ENCODE results near the gene CYTH3. TPM values are rescaled to one million over a fixed set of nuclear protein-coding genes. Genes with fewer than 3 reads are reported as not detected.

CYTH3 gene
- total and polyA plus RNA-seq, 2 of the 13 experiments (the other 11 are each of a cell fraction or from before 2014, with no cell fraction given): 3.1 to 3.8 TPM

GRCh38 chr7:6272481-6273323 is at the start of gene CYTH3 (continued):
- TF ChIP-seq PRDM4 (CRISPR knock-in tag; IDR thresholded peaks at IDR 0.05; ENCODE audit: borderline replicate concordance): no peak
- no peak for TF ChIP-seq PRDM15 (CRISPR knock-in tag; IDR thresholded peaks at IDR 0.05)
- no peak for TF ChIP-seq ZNF747 (CRISPR knock-in tag; IDR thresholded peaks at IDR 0.05; ENCODE audit: borderline replicate concordance)
- no peak for TF ChIP-seq ZFYVE20 (CRISPR knock-in tag; IDR thresholded peaks at IDR 0.05; ENCODE audit: borderline replicate concordance, low read depth)
- no peak for TF ChIP-seq SMARCE1 (IDR thresholded peaks at IDR 0.05; ENCODE audit: borderline replicate concordance)
- TF ChIP-seq ZNF597 (CRISPR knock-in tag; IDR thresholded peaks at IDR 0.05): no peak
- no peak for TF ChIP-seq TRIM22 (IDR thresholded peaks at IDR 0.05)
- no peak for TF ChIP-seq ZNF513 (CRISPR knock-in tag; conservative IDR thresholded peaks at IDR 0.05)
- no peak for TF ChIP-seq ZNF230 (CRISPR knock-in tag; IDR thresholded peaks at IDR 0.05)
- TF ChIP-seq ZC3H13 (CRISPR knock-in tag; IDR thresholded peaks at IDR 0.05): no peak
- TF ChIP-seq ZBTB42 (CRISPR knock-in tag; IDR thresholded peaks at IDR 0.05): no peak
- TF ChIP-seq MIER2 (CRISPR knock-in tag; IDR thresholded peaks at IDR 0.05): no peak
- no peak for TF ChIP-seq TOE1 (CRISPR knock-in tag; IDR thresholded peaks at IDR 0.05)
- peak; percentile 88 for TF ChIP-seq CHCHD3 (CRISPR knock-in tag; IDR thresholded peaks at IDR 0.05)
- TF ChIP-seq SETDB1 (CRISPR knock-in tag; IDR thresholded peaks at IDR 0.05; ENCODE audit: borderline replicate concordance): no peak
- no peak for TF ChIP-seq NR2F2 (IDR thresholded peaks at IDR 0.05; ENCODE audit: borderline replicate concordance, low read depth)
- TF ChIP-seq NFKB2 (CRISPR knock-in tag; IDR thresholded peaks at IDR 0.05; ENCODE audit: borderline replicate concordance): no peak
- no peak for TF ChIP-seq PAX8 (CRISPR knock-in tag; IDR thresholded peaks at IDR 0.05; ENCODE audit: borderline replicate concordance)
